Peyer's patch (tissue), 4 donors: ENCODE data around the gene MAP3K13.

Experiments used
- CTCF ChIP-seq, 6 experiments: fragments of 450-650 bp in 4 of 6; fragments of 200-600 bp in 2 of 6; sonication (generic) in 1 of 6; IDR thresholded peaks; one replicate each; pipeline ENCODE4 v1.5.1; 2017 to 2019; ENCODE audit warnings: antibody characterized with exemption in 6 of 6, mild to moderate bottlenecking in 3 of 6, moderate library complexity in 1 of 6
- POLR2A ChIP-seq, 2 donors: fragments of 450-650 bp; IDR thresholded peaks; one replicate each; pipeline ENCODE4 v1.5.1; 2017; ENCODE audit warnings: antibody characterized with exemption in 2 of 2, mild to moderate bottlenecking in 2 of 2, moderate library complexity in 2 of 2

GRCh38 chr3:185528532-185528931, 165.6 kb downstream of the MAP3K13 start:
- TF ChIP-seq CTCF (IDR thresholded peaks at IDR 0.05) (no peak), POLR2A (IDR thresholded peaks at IDR 0.05) (no peak)
